Type B pancreatic cell (in vitro differentiated cells): ENCODE data around the gene PCCA. TPM values are rescaled to one million over a fixed set of nuclear protein-coding genes. Genes with fewer than 3 reads are reported as not detected.

Experiments
- DNase-seq: peaks from one replicate; pipeline ENCODE4 v3.0.0; 2021; ENCODE audit warnings: mixed read lengths; ENCODE audit not compliant: unreplicated experiment; ENCODE audit errors: extremely low spot score
- H3K27ac Mint-ChIP-seq: 2 replicates; pipeline ENCODE4 v1.8.0; 2021; ENCODE audit warnings: mild to moderate bottlenecking, mixed read lengths
- H3K27me3 Mint-ChIP-seq: 2 replicates; pipeline ENCODE4 v1.8.0; 2021; ENCODE audit warnings: mixed read lengths
- H3K36me3 Mint-ChIP-seq: 2 replicates; pipeline ENCODE4 v1.8.0; 2021; ENCODE audit warnings: mixed read lengths
- H3K4me1 Mint-ChIP-seq: one replicate; pipeline ENCODE4 v1.8.0; 2021; ENCODE audit warnings: mixed read lengths; ENCODE audit not compliant: unreplicated experiment
- H3K4me3 Mint-ChIP-seq: 2 replicates; pipeline ENCODE4 v1.8.0; 2021; ENCODE audit warnings: mild to moderate bottlenecking, mixed read lengths
- H3K9me3 Mint-ChIP-seq: 2 replicates; pipeline ENCODE4 v1.8.0; 2021; ENCODE audit warnings: mixed read lengths
- CTCF ChIP-seq: fragments of 200-600 bp; sonication (generic); conservative IDR thresholded peaks from 2 replicates; pipeline ENCODE4 v1.5.0; 2021; ENCODE audit warnings: antibody characterized with exemption, mild to moderate bottlenecking
- total RNA-seq: library from RNA; stranded (reverse); gene quantifications from 2 replicates; pipeline ENCODE4 v1.2.1, GENCODE V29; 2021; ENCODE audit warnings: low replicate concordance

Gene PCCA
- total RNA-seq, 1 donor from 2014 or later, result 46.8 TPM

DNA sequence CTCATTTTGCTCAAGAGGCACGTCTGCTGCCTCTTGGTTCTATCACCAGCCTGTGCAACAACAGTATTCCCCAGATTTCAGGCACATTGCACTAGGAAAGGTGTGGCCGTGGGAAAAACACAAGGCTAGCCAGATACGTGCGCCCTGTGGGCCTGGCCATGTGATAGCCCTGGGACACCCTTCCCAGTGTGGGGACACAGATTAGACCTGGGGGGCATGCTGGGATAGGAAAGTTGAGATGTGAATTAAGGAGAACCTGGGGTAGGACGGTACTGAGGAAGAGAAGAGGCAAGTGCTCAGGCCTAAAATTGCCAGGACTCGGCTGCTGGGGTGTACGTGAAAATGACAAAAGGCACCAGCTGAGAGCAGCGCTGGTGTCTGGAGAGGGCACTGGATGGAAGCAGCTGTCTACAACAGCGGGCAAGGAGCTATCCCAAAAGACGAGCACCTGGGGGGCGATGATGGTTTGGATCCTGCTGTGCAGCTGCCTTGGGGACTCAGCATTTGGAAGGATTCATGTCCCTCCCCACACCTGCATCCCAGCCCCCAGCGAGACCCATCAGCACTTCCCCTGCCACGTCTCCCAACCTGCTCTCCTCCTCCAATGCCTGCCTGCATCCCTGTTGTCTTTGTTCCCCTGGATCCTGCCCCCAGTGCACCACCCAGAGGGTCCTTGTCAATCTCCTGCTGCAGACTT is 445.4 kb downstream of the PCCA start:
- Mint-ChIP-seq H3K27ac (no peak overlapping the region), H3K36me3 (peaks cover 31% of the 10 kb centered on the region), H3K4me1 (peaks cover 9% of the 10 kb centered on the region), H3K27me3 (no peaks in the 10 kb centered on the region), H3K4me3 (no peak overlapping the region), H3K9me3 (no peaks in the 10 kb centered on the region)
- TF ChIP-seq CTCF, result no peak
- DNase-seq, result peak; percentile 50

DNA sequence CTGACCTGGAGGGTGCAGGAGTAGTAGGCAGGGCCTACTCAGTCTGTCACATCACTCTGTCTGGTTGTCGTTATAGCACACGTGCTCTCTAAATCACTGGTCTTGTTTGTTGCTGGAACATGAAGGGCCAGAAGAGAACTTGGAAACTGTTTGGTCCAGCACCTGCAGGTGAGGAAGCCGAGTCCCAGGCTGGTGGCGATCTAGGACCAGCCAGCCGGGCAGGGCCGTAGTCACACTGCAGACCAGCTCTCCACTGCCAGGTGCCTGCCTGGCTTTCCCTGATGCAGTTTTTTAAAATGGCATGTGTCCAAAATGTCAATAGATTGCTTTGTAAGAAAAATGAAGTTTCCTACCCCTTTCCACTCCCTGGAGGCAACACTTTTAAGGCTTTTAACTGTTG is 446.0 kb downstream of the PCCA start:
- no peak for TF ChIP-seq CTCF
- H3K36me3 Mint-ChIP-seq, result peaks cover 27% of the 10 kb centered on the region
- no peaks in the 10 kb centered on the region for H3K27me3 Mint-ChIP-seq
- H3K9me3 Mint-ChIP-seq, result no peaks in the 10 kb centered on the region
- H3K27ac Mint-ChIP-seq, result no peak overlapping the region
- peaks cover 9% of the 10 kb centered on the region for H3K4me1 Mint-ChIP-seq
- no peak for DNase-seq
- no peak overlapping the region for H3K4me3 Mint-ChIP-seq

GRCh38 chr13:100535426-100536135 is 446.7 kb downstream of the PCCA start:
- no peak overlapping the region for H3K27ac Mint-ChIP-seq
- H3K4me3 Mint-ChIP-seq, result no peak overlapping the region
- TF ChIP-seq CTCF, result no peak
- H3K4me1 Mint-ChIP-seq, result peaks cover 3% of the 10 kb centered on the region
- peak; percentile 48 for DNase-seq
- H3K36me3 Mint-ChIP-seq, result peaks cover 24% of the 10 kb centered on the region
- H3K9me3 Mint-ChIP-seq, result no peaks in the 10 kb centered on the region
- no peaks in the 10 kb centered on the region for H3K27me3 Mint-ChIP-seq

- Mint-ChIP-seq H3K4me3 (no peak overlapping the region), H3K9me3 (no peaks in the 10 kb centered on the region), H3K4me1 (peaks cover under 1% of the 10 kb centered on the region), H3K36me3 (peaks cover 20% of the 10 kb centered on the region), H3K27ac (no peak overlapping the region), H3K27me3 (no peaks in the 10 kb centered on the region)
- peak; percentile 54 for DNase-seq
- TF ChIP-seq CTCF, result no peak
Observed at GRCh38 chr13:100536643-100537180, 447.8 kb downstream of the PCCA start.

- no peak overlapping the region for H3K4me3 Mint-ChIP-seq
- peaks cover 19% of the 10 kb centered on the region for H3K36me3 Mint-ChIP-seq
- H3K27me3 Mint-ChIP-seq, result no peaks in the 10 kb centered on the region
- no peak for TF ChIP-seq CTCF
- peaks cover 4% of the 10 kb centered on the region for H3K4me1 Mint-ChIP-seq
- no peak overlapping the region for H3K27ac Mint-ChIP-seq
- H3K9me3 Mint-ChIP-seq, result no peaks in the 10 kb centered on the region
- peak; percentile 36 for DNase-seq
Observed at GRCh38 chr13:100537486-100537885, 448.6 kb downstream of the PCCA start.
